ENCODE data around the gene BCL11B.

BCL11B gene

DNA sequence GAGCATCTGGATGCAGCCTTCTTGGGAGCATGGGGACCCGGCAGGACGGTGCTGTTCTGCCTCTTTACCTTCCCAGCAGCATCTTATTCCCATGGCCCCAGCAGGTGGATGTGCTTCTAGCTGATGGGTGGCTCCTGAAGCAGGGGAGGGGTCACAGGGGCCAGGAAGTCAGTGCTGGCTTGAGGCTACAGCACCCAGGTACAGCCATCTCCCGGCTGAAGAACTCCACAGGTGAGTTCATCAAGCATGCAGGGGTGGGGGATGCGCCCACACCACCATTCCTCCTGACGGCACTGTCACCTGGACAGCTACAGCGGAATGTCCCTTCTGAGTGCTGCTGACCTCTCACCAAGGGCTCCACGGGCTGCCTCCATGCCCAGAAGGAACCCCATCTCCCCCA is 57.3 kb downstream of the BCL11B start:
- ChIA-PET CTCF (interaction anchor here (0.8 kb wide), 1 partner anchor 14 kb away, joined by 3 read pairs; no protein-coding TSS in a partner anchor), POLR2A (interaction anchor here (1.7 to 1.8 kb wide), 2 partner anchors 10 to 19 kb away, joined by 4 to 6 read pairs; no protein-coding TSS in a partner anchor)
- no peak for DNase-seq (ENCODE audit: extremely low spot score)
- TF ChIP-seq L3MBTL2 (conservative IDR thresholded peaks at IDR 0.05) (no peak), SP1 (IDR thresholded peaks at IDR 0.05) (no peak), HDGF (IDR thresholded peaks at IDR 0.05; ENCODE audit: borderline replicate concordance) (no peak), ELF4 (IDR thresholded peaks at IDR 0.05) (no peak), BHLHE40 (IDR thresholded peaks at IDR 0.05; ENCODE audit: borderline replicate concordance) (no peak), SUZ12 (IDR thresholded peaks at IDR 0.05) (no peak), FOXK2 (IDR thresholded peaks at IDR 0.05) (no peak)

DNA sequence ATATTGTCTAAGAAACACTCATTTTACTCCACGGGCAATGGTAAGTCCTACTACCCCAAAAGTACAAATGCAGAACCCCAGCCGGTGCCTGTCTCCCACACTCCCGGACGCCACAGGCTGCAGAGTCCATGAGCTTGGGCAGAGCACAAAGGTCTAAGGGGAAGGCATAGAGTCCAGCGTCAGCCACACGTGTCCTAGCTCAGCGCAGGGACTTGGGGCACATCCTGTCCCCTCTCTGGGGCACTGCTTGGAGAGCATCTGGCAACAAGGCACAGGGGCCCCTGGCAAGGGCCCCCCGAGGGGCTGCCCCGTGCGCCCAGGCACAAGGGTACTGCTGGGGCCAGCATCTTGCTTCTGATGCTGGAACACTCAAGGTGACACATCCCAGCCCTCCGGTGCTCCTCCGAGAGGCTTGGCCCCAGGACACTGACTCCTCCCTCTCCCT is 58.4 kb downstream of the BCL11B start:
- TF ChIP-seq SUZ12 (IDR thresholded peaks at IDR 0.05): no peak
- TF ChIP-seq HDGF (IDR thresholded peaks at IDR 0.05; ENCODE audit: borderline replicate concordance): no peak
- no peak for TF ChIP-seq SP1 (IDR thresholded peaks at IDR 0.05)
- TF ChIP-seq FOXM1 (IDR thresholded peaks at IDR 0.05; ENCODE audit: borderline replicate concordance): no peak
- TF ChIP-seq, protein P1, sequence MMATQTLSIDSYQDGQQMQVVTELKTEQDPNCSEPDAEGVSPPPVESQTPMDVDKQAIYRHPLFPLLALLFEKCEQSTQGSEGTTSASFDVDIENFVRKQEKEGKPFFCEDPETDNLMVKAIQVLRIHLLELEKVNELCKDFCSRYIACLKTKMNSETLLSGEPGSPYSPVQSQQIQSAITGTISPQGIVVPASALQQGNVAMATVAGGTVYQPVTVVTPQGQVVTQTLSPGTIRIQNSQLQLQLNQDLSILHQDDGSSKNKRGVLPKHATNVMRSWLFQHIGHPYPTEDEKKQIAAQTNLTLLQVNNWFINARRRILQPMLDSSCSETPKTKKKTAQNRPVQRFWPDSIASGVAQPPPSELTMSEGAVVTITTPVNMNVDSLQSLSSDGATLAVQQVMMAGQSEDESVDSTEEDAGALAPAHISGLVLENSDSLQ (IDR thresholded peaks at IDR 0.05): no peak
- TF ChIP-seq LEF1 (IDR thresholded peaks at IDR 0.05; ENCODE audit: borderline replicate concordance): no peak
- no peak for TF ChIP-seq ELF4 (IDR thresholded peaks at IDR 0.05)
- TF ChIP-seq ZNF384 (IDR thresholded peaks at IDR 0.05): no peak
- TF ChIP-seq FOXK2 (IDR thresholded peaks at IDR 0.05): no peak
- TF ChIP-seq NFRKB (IDR thresholded peaks at IDR 0.05): no peak
- no peak for TF ChIP-seq FOXA1 (IDR thresholded peaks at IDR 0.05)
- TF ChIP-seq BHLHE40 (IDR thresholded peaks at IDR 0.05; ENCODE audit: borderline replicate concordance): no peak
- no peak for TF ChIP-seq CTBP1 (IDR thresholded peaks at IDR 0.05; ENCODE audit: borderline replicate concordance)
- no peak for TF ChIP-seq ARNT (IDR thresholded peaks at IDR 0.05)
- TF ChIP-seq L3MBTL2 (conservative IDR thresholded peaks at IDR 0.05): no peak
- TF ChIP-seq TARDBP (IDR thresholded peaks at IDR 0.05): no peak
- ChIA-PET POLR2A (no interaction called here), CTCF (no interaction called here)
- no peak for DNase-seq (ENCODE audit: extremely low spot score)

DNA sequence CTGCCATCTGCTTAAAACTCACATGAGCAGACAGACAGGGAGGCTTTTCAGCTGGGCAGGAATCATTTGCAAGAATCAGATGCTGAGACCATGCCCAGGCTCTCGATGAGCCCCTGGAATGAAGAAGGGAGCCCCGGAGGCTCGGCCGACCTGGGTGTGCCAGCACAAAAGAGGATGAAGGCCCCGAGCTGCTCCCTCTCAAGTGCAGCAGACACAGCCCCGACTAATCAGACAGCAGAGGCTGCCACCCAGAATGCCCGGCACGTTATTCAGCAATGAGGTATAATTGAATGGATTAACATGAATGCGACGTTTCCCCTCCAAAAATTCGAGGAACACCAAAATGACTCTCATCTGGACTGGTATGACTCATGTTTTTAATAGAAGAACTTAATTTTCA is 58.9 kb downstream of the BCL11B start:
- DNase-seq (ENCODE audit: extremely low spot score): no peak
- ChIA-PET CTCF (no interaction called here), POLR2A (no interaction called here)
- no peak for TF ChIP-seq L3MBTL2 (conservative IDR thresholded peaks at IDR 0.05)
- no peak for TF ChIP-seq CTBP1 (IDR thresholded peaks at IDR 0.05; ENCODE audit: borderline replicate concordance)
- no peak for TF ChIP-seq TARDBP (IDR thresholded peaks at IDR 0.05)
- no peak for TF ChIP-seq SUZ12 (IDR thresholded peaks at IDR 0.05)
- TF ChIP-seq FOXM1 (IDR thresholded peaks at IDR 0.05; ENCODE audit: borderline replicate concordance): no peak
- TF ChIP-seq LEF1 (IDR thresholded peaks at IDR 0.05; ENCODE audit: borderline replicate concordance): no peak
- TF ChIP-seq ZNF384 (IDR thresholded peaks at IDR 0.05): no peak
- no peak for TF ChIP-seq SP1 (IDR thresholded peaks at IDR 0.05)
- TF ChIP-seq BHLHE40 (IDR thresholded peaks at IDR 0.05; ENCODE audit: borderline replicate concordance): no peak
- TF ChIP-seq ELF4 (IDR thresholded peaks at IDR 0.05): no peak
- TF ChIP-seq HDGF (IDR thresholded peaks at IDR 0.05; ENCODE audit: borderline replicate concordance): no peak
- no peak for TF ChIP-seq NFRKB (IDR thresholded peaks at IDR 0.05)
- TF ChIP-seq FOXA1 (IDR thresholded peaks at IDR 0.05): no peak
- TF ChIP-seq, protein P1 (IDR thresholded peaks at IDR 0.05): no peak
- no peak for TF ChIP-seq ARNT (IDR thresholded peaks at IDR 0.05)

DNA sequence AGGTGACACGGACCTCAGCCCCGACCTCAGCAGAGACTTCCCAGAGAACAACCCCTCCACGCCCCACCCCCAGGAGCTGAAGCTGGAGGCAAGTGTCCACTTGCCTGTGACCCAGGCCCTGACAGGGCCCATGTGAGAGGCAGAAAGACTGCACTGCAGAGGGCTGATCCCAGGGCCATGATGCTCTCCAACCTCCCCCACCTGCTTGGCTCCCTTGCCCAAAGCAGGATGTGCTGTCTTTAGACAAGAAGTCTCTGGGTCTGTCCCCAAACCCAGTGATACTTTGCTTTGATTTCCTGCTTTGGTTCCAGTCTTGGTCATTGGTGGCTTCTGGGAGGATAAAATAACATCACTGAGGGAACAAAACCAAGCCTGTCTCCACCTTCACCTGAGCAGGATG is 59.4 kb downstream of the BCL11B start:
- TF ChIP-seq SP1 (IDR thresholded peaks at IDR 0.05) (no peak), NFRKB (IDR thresholded peaks at IDR 0.05) (no peak), CTBP1 (IDR thresholded peaks at IDR 0.05; ENCODE audit: borderline replicate concordance) (no peak), SUZ12 (IDR thresholded peaks at IDR 0.05) (no peak), FOXM1 (IDR thresholded peaks at IDR 0.05; ENCODE audit: borderline replicate concordance) (no peak)
- CTCF ChIA-PET: no interaction called here
- POLR2A ChIA-PET: no interaction called here
- DNase-seq (ENCODE audit: extremely low spot score): no peak

DNA sequence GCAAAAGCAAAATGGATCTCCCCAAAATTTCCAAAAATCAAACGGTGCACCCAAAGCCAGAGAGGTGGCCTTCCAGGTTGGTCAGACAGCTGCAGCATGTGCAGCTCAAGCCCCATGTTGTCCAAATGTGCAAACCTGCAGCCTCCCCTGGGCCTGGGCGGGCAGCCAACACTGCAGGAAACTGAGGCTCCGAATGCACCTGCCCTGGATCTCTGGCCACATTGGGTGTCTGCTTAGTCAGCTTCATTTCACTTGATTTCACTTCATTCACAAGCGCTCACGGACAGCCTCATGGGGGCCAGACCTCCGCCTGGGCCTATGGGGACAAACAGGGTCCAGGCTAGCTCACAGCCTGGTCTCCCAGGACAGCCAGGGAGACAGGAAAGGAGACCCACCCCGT is 59.8 kb downstream of the BCL11B start:
- POLR2A ChIA-PET: no interaction called here
- CTCF ChIA-PET: no interaction called here

DNA sequence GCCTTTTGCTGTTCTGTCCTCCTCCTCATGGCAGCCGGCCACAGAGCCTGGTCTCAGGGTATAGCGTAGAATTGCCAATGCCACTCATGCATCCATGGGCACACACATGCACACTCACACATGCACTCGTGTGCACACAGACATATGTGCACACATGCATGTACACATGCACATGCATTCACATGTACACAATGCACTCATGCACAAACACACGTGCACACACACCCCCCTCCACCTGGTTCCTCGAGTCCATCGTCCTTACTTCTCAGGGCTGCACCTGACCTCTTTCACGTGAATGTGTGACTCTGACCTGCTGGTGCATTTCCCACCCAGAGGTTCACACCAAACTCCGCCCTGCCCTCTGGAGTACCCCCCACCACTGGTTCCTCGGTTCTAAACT is 60.6 kb downstream of the BCL11B start:
- ChIA-PET POLR2A (no interaction called here), CTCF (no interaction called here)
- TF ChIP-seq FOXK2 (IDR thresholded peaks at IDR 0.05) (no peak), FOXM1 (IDR thresholded peaks at IDR 0.05; ENCODE audit: borderline replicate concordance) (no peak), NFRKB (IDR thresholded peaks at IDR 0.05) (no peak), TARDBP (IDR thresholded peaks at IDR 0.05) (no peak), BHLHE40 (IDR thresholded peaks at IDR 0.05; ENCODE audit: borderline replicate concordance) (no peak), SP1 (IDR thresholded peaks at IDR 0.05) (no peak), FOXA1 (IDR thresholded peaks at IDR 0.05) (no peak), ARNT (IDR thresholded peaks at IDR 0.05) (no peak), HDGF (IDR thresholded peaks at IDR 0.05; ENCODE audit: borderline replicate concordance) (no peak), ELF4 (IDR thresholded peaks at IDR 0.05) (no peak), ZNF384 (IDR thresholded peaks at IDR 0.05) (no peak), L3MBTL2 (conservative IDR thresholded peaks at IDR 0.05) (no peak), CTBP1 (IDR thresholded peaks at IDR 0.05; ENCODE audit: borderline replicate concordance) (no peak), LEF1 (IDR thresholded peaks at IDR 0.05; ENCODE audit: borderline replicate concordance) (no peak), SUZ12 (IDR thresholded peaks at IDR 0.05) (no peak)
- TF ChIP-seq, protein P1 (IDR thresholded peaks at IDR 0.05): no peak
- DNase-seq (ENCODE audit: extremely low spot score): no peak

More for the DNA sequence above, 59.8 kb downstream of the BCL11B start:
- TF ChIP-seq CTBP1 (IDR thresholded peaks at IDR 0.05; ENCODE audit: borderline replicate concordance) (no peak), FOXK2 (IDR thresholded peaks at IDR 0.05) (no peak)
- DNase-seq (ENCODE audit: extremely low spot score): no peak

All from HEK293T (cell line).